H1 (cell line): ENCODE data around the gene SYNJ1. TPM values are rescaled to one million over a fixed set of nuclear protein-coding genes. Genes with fewer than 3 reads are reported as not detected.

Source experiments
- CTCF ChIA-PET: fragments of 300-600 bp; sonication (Branson Sonifier 250); formaldehyde crosslinking; loops from one replicate; lab custom pipeline; 2021; ENCODE audit not compliant: partially characterized antibody; lab: Charles Lee
- POLR2A ChIA-PET: fragments of 300-600 bp; sonication (Branson Sonifier 250); formaldehyde crosslinking; loops from one replicate; lab custom pipeline; 2021; ENCODE audit warnings: inconsistent platforms; ENCODE audit not compliant: partially characterized antibody; lab: Charles Lee
- DNase-seq, 2 experiments: peaks; one replicate each; pipeline versions ENCODE4 v3.0.0 to v3.0.0-alpha.2; 2010 to 2022; ENCODE audit warnings: low spot score in 2 of 2, low read depth in 1 of 2, mixed read lengths in 1 of 2
- FAIRE-seq: peaks from 2 replicates; lab custom pipeline; 2011; peaks lifted over from hg19 to GRCh38; lab: Jason Lieb, UNC
- H2AFZ ChIP-seq: 2 replicates; pipeline ENCODE4 v1.8.1; 2012; ENCODE audit warnings: low read length, inconsistent platforms
- H2AK5ac ChIP-seq: 2 replicates; pipeline ENCODE4 v1.6.1; 2013; ENCODE audit warnings: low read depth, low read length
- H2BK120ac ChIP-seq: replicated peaks from 2 replicates; pipeline ENCODE3; 2013; ENCODE audit warnings: low read depth, low read length, inconsistent platforms
- H2BK12ac ChIP-seq: 2 replicates; pipeline ENCODE4 v1.6.1; 2013; ENCODE audit warnings: low read depth, low read length
- H2BK15ac ChIP-seq: 2 replicates; pipeline ENCODE4 v1.6.1; 2013; ENCODE audit warnings: low read length
- H2BK20ac ChIP-seq: 2 replicates; pipeline ENCODE4 v1.6.1; 2013; ENCODE audit warnings: low read length
- H2BK5ac ChIP-seq: 2 replicates; pipeline ENCODE4 v1.6.1; 2013; ENCODE audit warnings: low read depth, low read length
- H3K14ac ChIP-seq: 2 replicates; pipeline ENCODE4 v1.6.1; 2013; ENCODE audit warnings: inconsistent platforms; ENCODE audit not compliant: insufficient read length
- H3K18ac ChIP-seq: 2 replicates; pipeline ENCODE4 v1.6.1; 2013; ENCODE audit warnings: low read length; ENCODE audit errors: extremely low read depth
- H3K23ac ChIP-seq: 2 replicates; pipeline ENCODE4 v1.6.1; 2013; ENCODE audit warnings: inconsistent platforms; ENCODE audit not compliant: insufficient read length
- H3K23me2 ChIP-seq: 2 replicates; pipeline ENCODE4 v1.6.1; 2013; ENCODE audit warnings: low read depth, low read length
- H3K27ac ChIP-seq: 2 replicates; pipeline ENCODE4 v1.6.1; 2011; ENCODE audit warnings: low read depth, low read length, inconsistent platforms
- H3K27me3 ChIP-seq, 4 experiments: replicated peaks in 1 of 4; 1 replicate in 1 of 4; 2 replicates in 3 of 4; pipeline versions ENCODE4 v1.6.1 to v1.8.1; 2011 to 2013; ENCODE audit warnings: low read length in 3 of 4, mild to moderate bottlenecking in 3 of 4, inconsistent platforms in 2 of 4, mixed read lengths in 2 of 4, moderate library complexity in 1 of 4; ENCODE audit not compliant: control insufficient read depth in 3 of 4, insufficient read depth in 3 of 4; ENCODE audit errors: extremely low read depth in 1 of 4
- H3K36me3 ChIP-seq, 4 experiments: 2 replicates each; pipeline versions ENCODE4 v1.6.1 to v1.8.1; 2011 to 2013; ENCODE audit warnings: mild to moderate bottlenecking in 4 of 4, low read length in 3 of 4, moderate library complexity in 2 of 4, control low read depth in 1 of 4, inconsistent platforms in 1 of 4; ENCODE audit not compliant: insufficient read depth in 4 of 4, control insufficient read depth in 2 of 4
- H3K4ac ChIP-seq: replicated peaks from 2 replicates; pipeline ENCODE3; 2013; ENCODE audit warnings: low read length, low read depth, mixed read lengths, inconsistent platforms; ENCODE audit not compliant: insufficient read length
- H3K4me1 ChIP-seq, 4 experiments: replicated peaks in 1 of 4; 1 replicate in 1 of 4; 2 replicates in 3 of 4; pipeline versions ENCODE4 v1.6.1 to v1.8.1; 2011 to 2013; ENCODE audit warnings: low read length in 3 of 4, inconsistent platforms in 2 of 4, mixed read lengths in 1 of 4; ENCODE audit not compliant: insufficient read depth in 4 of 4, control insufficient read depth in 3 of 4
- H3K4me2 ChIP-seq, 2 experiments: 2 replicates each; pipeline versions ENCODE4 v1.6.1 to v1.8.1; 2011 to 2013; ENCODE audit warnings: low read depth in 2 of 2, low read length in 2 of 2, control low read depth in 1 of 2, inconsistent platforms in 1 of 2, mild to moderate bottlenecking in 1 of 2; ENCODE audit not compliant: insufficient read depth in 1 of 2
- H3K4me3 ChIP-seq, 4 experiments: fragments of 200-600, 300-600 bp in 1 of 4; sonication (generic), shearing (Covaris generic), sonication (Bioruptor Twin) in 1 of 4; 2 replicates each; pipeline versions ENCODE4 v1.5.1 to v1.8.1; 2011 to 2016; ENCODE audit warnings: low read length in 4 of 4, low read depth in 3 of 4, control low read depth in 2 of 4, inconsistent platforms in 2 of 4, mild to moderate bottlenecking in 2 of 4, mixed read lengths in 1 of 4, moderate library complexity in 1 of 4; ENCODE audit not compliant: insufficient read depth in 2 of 4; ENCODE audit errors: extremely low read depth in 1 of 4
- H3K56ac ChIP-seq: replicated peaks from 2 replicates; pipeline ENCODE3; 2013; ENCODE audit warnings: low read depth, mild to moderate bottlenecking, mixed read lengths, low read length, inconsistent platforms; ENCODE audit not compliant: insufficient read length
- H3K79me1 ChIP-seq: 2 replicates; pipeline ENCODE4 v1.6.1; 2013; ENCODE audit warnings: low read depth, low read length, control low read depth
- H3K79me2 ChIP-seq, 2 experiments: 2 replicates each; pipeline versions ENCODE4 v1.6.1 to v1.8.1; 2012 to 2013; ENCODE audit warnings: low read length in 2 of 2, mild to moderate bottlenecking in 2 of 2, inconsistent platforms in 1 of 2; ENCODE audit not compliant: insufficient read depth in 2 of 2, control insufficient read depth in 1 of 2
- H3K9ac ChIP-seq, 4 experiments: replicated peaks in 1 of 4; 1 replicate in 1 of 4; 2 replicates in 3 of 4; pipeline versions ENCODE4 v1.6.1 to v1.8.1; 2011 to 2013; ENCODE audit warnings: low read depth in 3 of 4, low read length in 3 of 4, control low read depth in 2 of 4, mild to moderate bottlenecking in 2 of 4, moderate library complexity in 2 of 4, inconsistent platforms in 1 of 4; ENCODE audit errors: extremely low read depth in 1 of 4
- H3K9me3 ChIP-seq, 2 experiments: 2 replicates each; pipeline versions ENCODE4 v1.6.1 to v1.8.1; 2012 to 2013; ENCODE audit warnings: mild to moderate bottlenecking in 2 of 2, moderate library complexity in 2 of 2, control low read depth in 1 of 2, inconsistent platforms in 1 of 2, low read depth in 1 of 2, low read length in 1 of 2, mixed read lengths in 1 of 2; ENCODE audit not compliant: insufficient read depth in 2 of 2
- H4K20me1 ChIP-seq, 2 experiments: replicated peaks in 1 of 2; 2 replicates each; pipeline versions ENCODE3 to v1.8.1; 2011 to 2013; ENCODE audit warnings: inconsistent platforms in 2 of 2, low read length in 2 of 2, mild to moderate bottlenecking in 1 of 2; ENCODE audit not compliant: insufficient read depth in 2 of 2, control insufficient read depth in 1 of 2
- H4K5ac ChIP-seq: 2 replicates; pipeline ENCODE4 v1.6.1; 2013; ENCODE audit warnings: low read length, low read depth, mixed read lengths, inconsistent platforms; ENCODE audit not compliant: insufficient read length
- H4K8ac ChIP-seq: 2 replicates; pipeline ENCODE4 v1.8.0; 2013; ENCODE audit warnings: mild to moderate bottlenecking, moderate library complexity, low read length, inconsistent platforms; ENCODE audit not compliant: insufficient read depth; ENCODE audit errors: extremely low read depth
- H4K91ac ChIP-seq: replicated peaks from 2 replicates; pipeline ENCODE3; 2013; ENCODE audit warnings: low read length, mixed read lengths, inconsistent platforms; ENCODE audit not compliant: insufficient read length
- CREB1 ChIP-seq: IDR thresholded peaks from 2 replicates; pipeline ENCODE4 v1.6.1; 2012; ENCODE audit warnings: inconsistent platforms
- HDAC2 ChIP-seq, 2 experiments: fragments of 300-600 bp in 1 of 2; sonication (generic) in 1 of 2; IDR thresholded peaks; 2 replicates each; pipeline ENCODE4 v1.6.1; 2011 to 2012; ENCODE audit warnings: low read depth in 2 of 2, low read length in 2 of 2, mild to moderate bottlenecking in 2 of 2, moderate library complexity in 2 of 2, borderline replicate concordance in 1 of 2, inconsistent platforms in 1 of 2
- KDM4A ChIP-seq: IDR thresholded peaks from one replicate; pipeline ENCODE4 v1.7.1; 2012; ENCODE audit warnings: low read depth, mild to moderate bottlenecking, moderate library complexity, low read length, inconsistent platforms; ENCODE audit not compliant: severe bottlenecking
- PHF8 ChIP-seq: fragments of 200-600 bp; sonication (generic); conservative IDR thresholded peaks from 2 replicates; pipeline ENCODE4 v1.7.1; 2012; ENCODE audit warnings: low read depth, mild to moderate bottlenecking, inconsistent platforms, low read length, moderate library complexity
- POLR2AphosphoS5 ChIP-seq: IDR thresholded peaks from 2 replicates; pipeline ENCODE4 v1.6.1; 2011; ENCODE audit warnings: low read depth, low read length
- SAP30 ChIP-seq: fragments of 300-600 bp; sonication (generic); IDR thresholded peaks from 2 replicates; pipeline ENCODE4 v1.7.1; 2012; ENCODE audit warnings: low read length, moderate library complexity, mild to moderate bottlenecking, inconsistent platforms; ENCODE audit not compliant: insufficient read depth, insufficient replicate concordance
- SP1 ChIP-seq: IDR thresholded peaks from 2 replicates; pipeline ENCODE4 v1.6.1; 2011; ENCODE audit warnings: low read depth, low read length
- TAF1 ChIP-seq: IDR thresholded peaks from 2 replicates; pipeline ENCODE4 v1.6.1; 2011; ENCODE audit warnings: mild to moderate bottlenecking, low read depth, low read length
- WGBS, 2 experiments: shearing (Covaris generic) in 1 of 2; methylation state at CpG; one replicate each; pipeline versions ENCODE4 v1.1.6 to v1.1.7; 2013 to 2015; ENCODE audit warnings: low lambda C conversion rate in 2 of 2, mixed read lengths in 2 of 2, inconsistent platforms in 1 of 2, low coverage in 1 of 2, missing lambda C conversion rate in 1 of 2; ENCODE audit not compliant: insufficient replicate concordance in 2 of 2, insufficient coverage in 1 of 2, insufficient read length in 1 of 2; ENCODE audit errors: extremely low coverage in 1 of 2, missing lambda C conversion rate in 1 of 2; 5-methylcytosine and 5-hydroxymethylcytosine counted together
- polyA plus RNA-seq, 7 experiments: library from polyadenylated mRNA; depleted of rRNA in 3 of 7; stranded (reverse) in 5 of 7; unstranded in 2 of 7; fragments of >200 nt in 5 of 7; fragments of 200-250 nt in 2 of 7; gene quantifications; 1 replicate in 5 of 7; 2 replicates in 1 of 7; 4 replicates in 1 of 7; pipeline versions ENCODE4 v1.2.1 to v1.2.3, GENCODE V29; 2011 to 2013; ENCODE audit warnings: missing spikeins in 2 of 7, mixed read lengths in 2 of 7
- total RNA-seq: library from RNA; stranded (reverse); fragmentation: NEBNext Ultra II Directional; extraction: Animal tissue kit (Norgen Biotek cat#: 25700); gene quantifications from 2 replicates; pipeline ENCODE4 v1.2.1, GENCODE V29; 2021
- TF ChIP-seq, protein P1 (sequence below): IDR thresholded peaks from 2 replicates; pipeline ENCODE4 v1.6.1; 2011; ENCODE audit warnings: low read depth, mild to moderate bottlenecking, low read length; ENCODE audit not compliant: insufficient read depth

The SYNJ1 gene
- total and polyA plus RNA-seq, 2 of the 8 experiments (the other 6 are each of a cell fraction or from before 2014, with no cell fraction given), result 1.3 to 4.3 TPM

GRCh38 chr21:32612075-32612998 is 115.5 kb downstream of the SYNJ1 start, which contains the start of gene CFAP298:
Gene CFAP298 (minus strand): TSS chr21:32612377. CDS start chr21:32612243, 134 bp downstream.
- Histone ChIP-seq H3K36me3 (peaks cover 2 to 26% (median 12%) of the 10 kb centered on the region in 4 experiments; a peak in 7 of 8 replicates), H3K79me2 (peaks cover 0 to 27% of the 10 kb centered on the region in 2 experiments; a peak in 2 of 4 replicates), H2AFZ (peak within 1 kb of the TSS; percentile 99), H3K27me3 (no peaks in the 10 kb centered on the region), H2AK5ac (no peak within 1 kb of the TSS), H4K20me1 (no peaks in the 10 kb centered on the region), H3K4me3 (peak within 1 kb of the TSS; percentile 81 to 99 (median 96)), H2BK20ac (no peak within 1 kb of the TSS), H4K5ac (peak within 1 kb of the TSS; percentile 94), H3K4me2 (peak within 1 kb of the TSS; percentile 74 to 85), H3K4ac (no peak within 1 kb of the TSS), H3K9ac (peak within 1 kb of the TSS; percentile 72 to 92 (median 84)), H2BK5ac (peak within 1 kb of the TSS; percentile 91), H2BK120ac (no peak within 1 kb of the TSS), H3K14ac (no peak within 1 kb of the TSS), H4K8ac (peak within 1 kb of the TSS; percentile 94), H3K79me1 (0 out of 2 replicates have a peak, but pooled peaks cover 2% of the 10 kb centered on the region), H2BK12ac (no peak within 1 kb of the TSS; the same call in 1 of the 2 replicates), H3K27ac (peak within 1 kb of the TSS; percentile 95), H3K4me1 (no peaks in the 10 kb centered on the region; a peak in 1 of 7 replicates), H2BK15ac (no peak within 1 kb of the TSS), H3K23me2 (peaks cover 8% of the 10 kb centered on the region), H3K56ac (peak within 1 kb of the TSS; percentile 52), H4K91ac (peak within 1 kb of the TSS; percentile 79), H3K18ac (peak within 1 kb of the TSS; percentile 85), H3K9me3 (no peaks in the 10 kb centered on the region), H3K23ac (no peak within 1 kb of the TSS)
- 0% methylated on average over 81 of the region's 81 CpGs; no CpG with 5 or more reads in 1 of the 2 experiments for WGBS, 2 experiments
- ChIA-PET POLR2A (interaction anchor here (1.0 to 1.7 kb wide), 3 partner anchors 8 to 220 kb away, joined by 3 to 5 read pairs (median 4); no protein-coding TSS in a partner anchor), CTCF (interaction anchor here (0.9 to 1.5 kb wide), 4 partner anchors 15 to 210 kb away, joined by 3 read pairs; partner anchors contain the start of gene TCP10L)
- DNase-seq (peak; percentile 54 to 89), FAIRE-seq (no peak)
- TF ChIP-seq PHF8, result peak; percentile 79
- TF ChIP-seq POLR2AphosphoS5, result peak; percentile 68; the same call in 1 of the 2 replicates
- peak; percentile 97 for TF ChIP-seq SAP30
- TF ChIP-seq HDAC2 (IDR thresholded peaks at IDR 0.05; ENCODE audit: borderline replicate concordance in 1 of 2, low read depth in 2 of 2, low read length in 2 of 2), result peak in 1 of 2 experiments; percentile 86; a peak in 2 of 4 replicates
- TF ChIP-seq, protein P1, sequence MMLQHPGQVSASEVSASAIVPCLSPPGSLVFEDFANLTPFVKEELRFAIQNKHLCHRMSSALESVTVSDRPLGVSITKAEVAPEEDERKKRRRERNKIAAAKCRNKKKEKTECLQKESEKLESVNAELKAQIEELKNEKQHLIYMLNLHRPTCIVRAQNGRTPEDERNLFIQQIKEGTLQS, result no peak
- TF ChIP-seq KDM4A, result peak; percentile 97
- 0 out of 2 replicates have a peak, but pooled peaks have one; percentile 20 for TF ChIP-seq SP1
- peak; percentile 78 for TF ChIP-seq TAF1
- TF ChIP-seq CREB1, result 0 out of 2 replicates have a peak, but pooled peaks have one; percentile 21
